Measurements from ENCODE around the gene CTNNA3. TPM values are rescaled to one million over a fixed set of nuclear protein-coding genes. Genes with fewer than 3 reads are reported as not detected.
"Not testable (repeated sequence)": the region's sequence is repeated elsewhere in the genome, so short reads cannot be mapped to it uniquely, and the experiment has no call there.

The CTNNA3 gene
- total RNA-seq, 1 donor from 2014 or later, result not detected

- Mint-ChIP-seq H3K27me3 (ENCODE audit: low read depth) (no peaks in the 10 kb centered on the region), H3K36me3 (ENCODE audit: low read depth) (no peaks in the 10 kb centered on the region), H3K27ac (no peak overlapping the region), H3K4me3 (ENCODE audit: low read depth) (no peak overlapping the region), H3K9me3 (peaks cover 16% of the 10 kb centered on the region), H3K4me1 (ENCODE audit: low read depth) (no peaks in the 10 kb centered on the region)
- DNase-seq (ENCODE audit: low spot score), result no peak
- intact Hi-C loops (cut with micrococcal nuclease), result no loop called here
These were observed 471.4 kb downstream of the CTNNA3 start for GRCh38 chr10:67224553-67224952.

- no peak for DNase-seq (ENCODE audit: low spot score)
- no peaks in the 10 kb centered on the region for H3K27me3 Mint-ChIP-seq (ENCODE audit: low read depth)
- H3K4me1 Mint-ChIP-seq (ENCODE audit: low read depth), result no peaks in the 10 kb centered on the region
- H3K27ac Mint-ChIP-seq, result no peak overlapping the region
- H3K36me3 Mint-ChIP-seq (ENCODE audit: low read depth), result no peaks in the 10 kb centered on the region
- peaks cover 8% of the 10 kb centered on the region for H3K9me3 Mint-ChIP-seq
- H3K4me3 Mint-ChIP-seq (ENCODE audit: low read depth), result no peak overlapping the region
- intact Hi-C loops (cut with micrococcal nuclease), result no loop called here
These were observed 473.1 kb downstream of the CTNNA3 start for GRCh38 chr10:67222934-67223333.

DNA sequence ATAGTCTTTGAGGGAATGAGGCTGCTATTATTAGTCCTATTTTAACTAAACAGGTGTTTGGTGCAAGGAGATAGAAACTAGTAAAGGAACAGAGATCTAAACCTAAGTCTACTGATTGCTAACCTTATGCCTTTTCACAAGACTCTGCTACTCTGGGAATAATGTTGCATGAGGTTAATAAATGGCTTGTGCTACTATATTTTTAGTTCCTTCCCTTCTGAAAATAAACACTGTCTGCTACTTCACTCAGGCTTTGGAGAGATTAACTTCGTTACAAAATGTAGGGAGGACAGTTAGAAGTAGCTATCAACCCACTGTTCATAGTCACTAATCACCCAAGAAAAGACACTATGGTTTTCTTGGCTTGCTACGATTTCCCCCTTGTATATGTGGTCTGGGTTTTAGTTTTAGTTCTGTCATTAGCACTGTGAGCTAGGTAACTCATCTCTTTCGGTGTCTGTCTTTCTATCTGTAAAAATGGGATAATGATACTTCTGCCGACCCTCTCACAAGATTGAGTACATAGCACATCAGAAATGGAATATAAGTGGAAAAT lies 474.0 kb downstream of the CTNNA3 start:
- no peak overlapping the region for H3K4me3 Mint-ChIP-seq (ENCODE audit: low read depth)
- H3K36me3 Mint-ChIP-seq (ENCODE audit: low read depth), result no peaks in the 10 kb centered on the region

GRCh38 chr10:67211680-67212079 lies 484.3 kb downstream of the CTNNA3 start:
- no peak overlapping the region for H3K27ac Mint-ChIP-seq
- H3K4me3 Mint-ChIP-seq (ENCODE audit: low read depth), result no peak overlapping the region
- no peak for DNase-seq (ENCODE audit: low spot score)
- intact Hi-C loops (cut with micrococcal nuclease), result no loop called here
- H3K36me3 Mint-ChIP-seq (ENCODE audit: low read depth), result no peaks in the 10 kb centered on the region
- H3K4me1 Mint-ChIP-seq (ENCODE audit: low read depth), result no peaks in the 10 kb centered on the region
- no peaks in the 10 kb centered on the region for H3K27me3 Mint-ChIP-seq (ENCODE audit: low read depth)
- no peaks in the 10 kb centered on the region for H3K9me3 Mint-ChIP-seq

More for the DNA sequence above, 474.0 kb downstream of the CTNNA3 start:
- Mint-ChIP-seq H3K9me3 (no peaks in the 10 kb centered on the region), H3K4me1 (ENCODE audit: low read depth) (no peaks in the 10 kb centered on the region), H3K27ac (no peak overlapping the region), H3K27me3 (ENCODE audit: low read depth) (no peaks in the 10 kb centered on the region)
- intact Hi-C loops (cut with micrococcal nuclease), result no loop called here
- DNase-seq (ENCODE audit: low spot score), result no peak

DNA sequence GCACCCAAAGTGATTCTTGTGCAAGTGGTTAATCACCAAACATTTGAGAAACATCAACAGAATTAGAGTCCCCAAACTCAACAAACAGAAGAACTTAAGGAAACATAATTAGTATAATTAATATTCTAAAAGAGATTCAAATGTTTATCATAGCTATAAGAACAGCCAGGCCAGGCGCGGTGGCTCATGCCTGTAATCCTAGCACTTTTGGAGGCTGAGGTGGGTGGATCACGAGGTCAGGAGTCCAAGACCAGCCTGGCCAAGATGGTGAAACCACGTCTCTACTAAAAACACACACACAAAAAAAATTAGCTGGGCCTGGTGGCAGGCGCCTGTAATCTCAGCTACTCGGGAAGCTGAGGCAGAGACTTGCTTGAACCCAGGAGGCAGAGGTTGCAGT lies 488.1 kb downstream of the CTNNA3 start:
- intact Hi-C loops (cut with micrococcal nuclease); H3K4me1 Mint-ChIP-seq (ENCODE audit: low read depth); H3K27me3 Mint-ChIP-seq (ENCODE audit: low read depth); H3K4me3 Mint-ChIP-seq (ENCODE audit: low read depth); H3K27ac Mint-ChIP-seq; H3K9me3 Mint-ChIP-seq; DNase-seq (ENCODE audit: low spot score); H3K36me3 Mint-ChIP-seq (ENCODE audit: low read depth): not testable (repeated sequence)

DNA sequence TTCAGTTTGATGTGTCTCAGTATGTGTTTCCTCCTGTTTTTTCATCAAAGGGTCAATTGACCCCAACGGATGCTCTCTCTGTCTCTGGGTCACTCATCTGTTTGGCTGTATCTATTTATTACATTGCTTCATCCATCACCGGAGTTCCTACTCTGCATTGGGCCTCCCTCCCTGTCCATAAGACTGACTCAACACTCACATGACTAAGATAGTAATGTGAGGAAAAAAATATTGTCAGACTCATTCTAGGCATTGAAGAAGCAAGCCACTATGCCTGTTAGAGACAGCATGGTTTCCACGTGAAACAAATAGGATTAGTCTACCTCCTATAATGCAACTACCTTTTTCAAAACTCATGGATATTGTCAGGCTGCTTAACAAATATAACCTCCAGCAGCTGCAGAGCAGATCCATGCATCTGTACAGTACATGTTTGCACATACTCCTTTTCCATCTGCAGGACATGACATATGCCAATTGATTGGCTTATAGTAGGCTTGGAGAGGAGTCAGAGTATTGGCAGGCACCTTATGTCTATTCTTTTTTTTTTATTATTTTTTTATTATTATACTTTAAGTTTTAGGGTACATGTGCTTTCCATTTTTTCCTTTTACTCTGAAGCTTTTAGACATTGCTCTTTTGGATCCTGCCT lies 495.0 kb downstream of the CTNNA3 start:
- intact Hi-C loops (cut with micrococcal nuclease), result no loop called here
- DNase-seq (ENCODE audit: low spot score), result no peak
- H3K9me3 Mint-ChIP-seq, result no peaks in the 10 kb centered on the region
- no peak overlapping the region for H3K4me3 Mint-ChIP-seq (ENCODE audit: low read depth)
- H3K27me3 Mint-ChIP-seq (ENCODE audit: low read depth), result no peaks in the 10 kb centered on the region
- H3K4me1 Mint-ChIP-seq (ENCODE audit: low read depth), result peaks cover 3% of the 10 kb centered on the region
- no peak overlapping the region for H3K27ac Mint-ChIP-seq
- no peaks in the 10 kb centered on the region for H3K36me3 Mint-ChIP-seq (ENCODE audit: low read depth)

DNA sequence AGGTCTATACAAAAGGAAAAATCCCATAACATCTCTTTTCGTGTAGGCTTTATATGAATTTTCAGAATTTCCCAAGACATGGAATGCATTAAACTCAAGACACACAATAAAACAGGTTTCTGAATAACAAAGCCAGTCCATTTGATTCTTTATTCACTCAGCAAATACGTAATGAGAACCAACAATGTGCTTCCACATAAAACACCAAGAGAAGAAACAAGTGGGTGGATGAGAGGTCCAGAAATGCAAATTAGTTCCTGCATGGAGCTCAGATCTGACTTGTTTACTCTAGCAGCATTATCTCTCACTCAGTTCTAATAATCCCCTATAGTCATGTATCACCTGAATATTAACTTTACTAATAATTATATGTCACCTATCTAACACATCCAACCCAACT lies 520.6 kb downstream of the CTNNA3 start:
- intact Hi-C loops (cut with micrococcal nuclease), result no loop called here
- DNase-seq (ENCODE audit: low spot score), result no peak
- Mint-ChIP-seq H3K27me3 (ENCODE audit: low read depth) (no peaks in the 10 kb centered on the region), H3K4me1 (ENCODE audit: low read depth) (no peaks in the 10 kb centered on the region), H3K9me3 (no peaks in the 10 kb centered on the region), H3K4me3 (ENCODE audit: low read depth) (no peak overlapping the region), H3K27ac (no peak overlapping the region), H3K36me3 (ENCODE audit: low read depth) (no peaks in the 10 kb centered on the region)

DNA sequence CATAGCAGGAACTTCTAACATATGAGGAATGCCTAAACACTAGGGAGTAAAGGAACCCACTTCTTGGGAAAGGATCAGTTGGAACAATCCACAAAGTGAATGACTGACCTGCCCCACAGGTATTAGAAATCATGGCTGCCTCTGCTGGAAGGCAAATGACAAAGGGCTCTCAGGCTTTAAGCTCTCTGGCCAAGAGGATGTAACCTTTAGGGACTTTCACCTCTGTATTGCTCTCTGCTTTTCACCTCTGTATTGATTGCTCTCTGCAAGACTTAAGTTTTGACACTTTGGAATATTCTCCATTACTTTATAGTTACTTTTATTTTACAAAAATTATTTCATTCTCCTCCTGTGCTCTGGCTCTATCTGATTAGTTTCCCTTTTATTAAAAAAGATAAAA lies 522.2 kb downstream of the CTNNA3 start:
- no peaks in the 10 kb centered on the region for H3K36me3 Mint-ChIP-seq (ENCODE audit: low read depth)
- no peak for DNase-seq (ENCODE audit: low spot score)
- H3K9me3 Mint-ChIP-seq, result peaks cover 2% of the 10 kb centered on the region
- intact Hi-C loops (cut with micrococcal nuclease), result no loop called here
- no peaks in the 10 kb centered on the region for H3K4me1 Mint-ChIP-seq (ENCODE audit: low read depth)
- no peak overlapping the region for H3K4me3 Mint-ChIP-seq (ENCODE audit: low read depth)
- no peak overlapping the region for H3K27ac Mint-ChIP-seq
- H3K27me3 Mint-ChIP-seq (ENCODE audit: low read depth), result no peaks in the 10 kb centered on the region

DNA sequence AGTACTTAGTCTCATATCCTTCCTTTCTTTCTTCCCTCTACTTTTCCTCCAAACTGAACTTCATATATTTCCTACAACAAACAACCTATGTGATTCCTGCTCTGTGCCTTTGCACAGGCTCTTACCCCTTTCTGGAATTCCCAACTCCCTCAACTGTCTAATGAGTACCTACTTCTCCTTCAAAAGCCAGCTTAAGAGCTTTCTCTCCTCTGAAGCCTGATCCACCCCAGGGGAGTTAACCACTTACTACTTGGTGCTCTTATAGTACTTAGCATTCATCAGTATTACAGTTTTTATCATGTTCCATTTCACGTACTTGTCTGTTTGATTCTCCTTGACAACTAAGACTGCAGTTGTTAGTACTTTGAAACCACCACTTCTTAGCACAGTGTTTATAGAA lies 524.0 kb downstream of the CTNNA3 start:
- intact Hi-C loops (cut with micrococcal nuclease), result no loop called here
- H3K9me3 Mint-ChIP-seq, result peaks cover 11% of the 10 kb centered on the region
- no peaks in the 10 kb centered on the region for H3K36me3 Mint-ChIP-seq (ENCODE audit: low read depth)
- no peak for DNase-seq (ENCODE audit: low spot score)
- no peaks in the 10 kb centered on the region for H3K4me1 Mint-ChIP-seq (ENCODE audit: low read depth)
- no peaks in the 10 kb centered on the region for H3K27me3 Mint-ChIP-seq (ENCODE audit: low read depth)
- no peak overlapping the region for H3K27ac Mint-ChIP-seq
- no peak overlapping the region for H3K4me3 Mint-ChIP-seq (ENCODE audit: low read depth)

DNA sequence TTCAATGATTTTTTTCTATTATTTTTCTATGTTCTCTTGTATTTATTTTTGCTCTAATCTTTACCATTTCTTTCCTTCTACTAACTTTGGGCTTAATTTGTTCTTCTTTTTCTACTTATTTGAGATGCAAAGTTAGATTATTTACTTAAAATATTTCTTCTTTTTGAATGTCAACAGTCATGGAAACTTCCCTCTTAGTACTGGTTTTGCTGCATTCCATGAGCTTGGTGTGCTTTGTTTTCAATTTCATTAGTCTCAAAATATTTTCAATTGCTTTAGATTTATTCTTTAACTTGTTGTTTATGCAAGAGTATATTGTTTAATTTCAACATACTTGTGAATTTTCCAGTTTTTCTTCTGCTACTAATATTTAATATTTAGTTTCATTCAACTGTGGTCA lies 539.8 kb downstream of the CTNNA3 start:
- Mint-ChIP-seq H3K27me3 (ENCODE audit: low read depth) (no peaks in the 10 kb centered on the region), H3K9me3 (no peaks in the 10 kb centered on the region), H3K4me1 (ENCODE audit: low read depth) (no peaks in the 10 kb centered on the region), H3K4me3 (ENCODE audit: low read depth) (no peak overlapping the region), H3K36me3 (ENCODE audit: low read depth) (no peaks in the 10 kb centered on the region), H3K27ac (no peak overlapping the region)
- no peak for DNase-seq (ENCODE audit: low spot score)
- intact Hi-C loops (cut with micrococcal nuclease), result no loop called here

DNA sequence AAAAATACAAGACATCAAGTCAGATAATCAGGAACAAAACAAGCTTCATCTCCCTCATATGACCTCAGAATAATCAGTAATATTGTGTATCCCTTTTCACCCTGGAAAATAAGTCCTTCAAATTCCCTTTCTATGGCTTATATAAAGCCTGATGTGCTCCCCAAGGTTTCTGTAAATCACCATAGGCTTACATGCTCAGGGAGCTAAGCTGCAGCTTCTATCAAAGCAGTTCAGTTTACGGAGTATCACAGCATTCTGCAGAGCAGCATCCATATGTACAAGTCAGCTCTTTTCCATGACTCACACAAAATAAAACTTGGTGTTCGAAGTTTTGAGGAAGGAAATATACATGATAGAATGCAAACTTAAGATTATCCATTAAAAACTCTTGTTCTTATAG lies 544.5 kb downstream of the CTNNA3 start:
- DNase-seq (ENCODE audit: low spot score), result no peak
- H3K27me3 Mint-ChIP-seq (ENCODE audit: low read depth), result no peaks in the 10 kb centered on the region
- intact Hi-C loops (cut with micrococcal nuclease), result no loop called here
- no peaks in the 10 kb centered on the region for H3K9me3 Mint-ChIP-seq
- no peaks in the 10 kb centered on the region for H3K4me1 Mint-ChIP-seq (ENCODE audit: low read depth)
- H3K27ac Mint-ChIP-seq, result no peak overlapping the region
- H3K36me3 Mint-ChIP-seq (ENCODE audit: low read depth), result no peaks in the 10 kb centered on the region
- no peak overlapping the region for H3K4me3 Mint-ChIP-seq (ENCODE audit: low read depth)

- Mint-ChIP-seq H3K4me3 (ENCODE audit: low read depth) (no peak overlapping the region), H3K36me3 (ENCODE audit: low read depth) (no peaks in the 10 kb centered on the region)
These were observed 551.5 kb downstream of the CTNNA3 start for GRCh38 chr10:67144530-67144929.

DNA sequence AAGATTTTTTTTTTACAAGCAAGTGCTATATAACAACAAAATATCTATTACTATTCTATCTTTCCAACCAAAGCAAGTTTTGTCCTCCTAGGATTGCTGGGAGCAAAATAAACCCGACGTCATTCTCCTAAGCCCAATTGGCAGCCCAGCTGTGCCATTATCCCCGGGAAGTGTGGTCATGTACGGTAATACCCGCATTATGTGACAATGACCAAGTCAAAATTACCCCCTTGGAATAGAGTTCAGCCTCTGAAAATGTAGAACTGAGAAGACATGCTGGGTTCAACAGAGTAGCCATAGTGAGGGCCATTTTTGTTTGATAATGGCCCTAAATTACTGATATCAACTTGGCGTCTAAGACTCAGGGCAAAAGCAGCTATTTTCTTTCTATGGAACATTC lies 554.7 kb downstream of the CTNNA3 start:
- Mint-ChIP-seq H3K4me1 (ENCODE audit: low read depth) (no peaks in the 10 kb centered on the region), H3K27ac (no peak overlapping the region), H3K27me3 (ENCODE audit: low read depth) (no peaks in the 10 kb centered on the region)

More at GRCh38 chr10:67144530-67144929, 551.5 kb downstream of the CTNNA3 start:
- Mint-ChIP-seq H3K4me1 (ENCODE audit: low read depth) (no peaks in the 10 kb centered on the region), H3K27me3 (ENCODE audit: low read depth) (no peaks in the 10 kb centered on the region), H3K9me3 (no peaks in the 10 kb centered on the region), H3K27ac (no peak overlapping the region)
- no peak for DNase-seq (ENCODE audit: low spot score)
- intact Hi-C loops (cut with micrococcal nuclease), result no loop called here

GRCh38 chr10:67140641-67141040 lies 555.4 kb downstream of the CTNNA3 start:
- H3K4me3 Mint-ChIP-seq (ENCODE audit: low read depth), result no peak overlapping the region
- intact Hi-C loops (cut with micrococcal nuclease), result no loop called here
- DNase-seq (ENCODE audit: low spot score), result no peak
- H3K27ac Mint-ChIP-seq, result no peak overlapping the region
- H3K9me3 Mint-ChIP-seq, result no peaks in the 10 kb centered on the region
- no peaks in the 10 kb centered on the region for H3K36me3 Mint-ChIP-seq (ENCODE audit: low read depth)
- H3K4me1 Mint-ChIP-seq (ENCODE audit: low read depth), result no peaks in the 10 kb centered on the region
- H3K27me3 Mint-ChIP-seq (ENCODE audit: low read depth), result no peaks in the 10 kb centered on the region

More for the DNA sequence above, 554.7 kb downstream of the CTNNA3 start:
- DNase-seq (ENCODE audit: low spot score), result no peak
- Mint-ChIP-seq H3K4me3 (ENCODE audit: low read depth) (no peak overlapping the region), H3K9me3 (no peaks in the 10 kb centered on the region), H3K36me3 (ENCODE audit: low read depth) (no peaks in the 10 kb centered on the region)
- intact Hi-C loops (cut with micrococcal nuclease), result no loop called here
